Heart right ventricle (tissue), 16 donors: Measurements from ENCODE around the gene RAB36. TPM values are rescaled to one million over a fixed set of nuclear protein-coding genes. Genes with fewer than 3 reads are reported as not detected.

ENCODE experiments used
- ATAC-seq, 8 donors: fragments of 200-7000 bp; cut with Tn5 transposase; one replicate each; pipeline ENCODE4 v1.9.1; 2020; ENCODE audit warnings: mild to moderate bottlenecking in 8 of 8, moderate library complexity in 8 of 8, moderate number of reproducible peaks in 1 of 8
- DNase-seq, 2 donors: peaks; one replicate each; pipeline ENCODE4 v3.0.0-alpha.2; 2020
- H3K27ac ChIP-seq, 10 donors: fragments of 200-600 bp; sonication (generic) in 2 of 10; one replicate each; pipeline versions ENCODE4 v1.5.0 to v1.8.0; 2020 to 2022; ENCODE audit warnings: mild to moderate bottlenecking in 3 of 10
- H3K27me3 ChIP-seq, 7 donors: fragments of 200-600 bp; one replicate each; pipeline ENCODE4 v1.8.0; 2021 to 2022; ENCODE audit warnings: mild to moderate bottlenecking in 2 of 7
- H3K36me3 ChIP-seq, 9 donors: fragments of 200-600 bp; sonication (generic) in 1 of 9; one replicate each; pipeline versions ENCODE4 v1.5.0 to v1.8.0; 2020 to 2022; ENCODE audit warnings: mild to moderate bottlenecking in 2 of 9
- H3K4me1 ChIP-seq, 9 donors: fragments of 200-600 bp; sonication (generic) in 1 of 9; one replicate each; pipeline versions ENCODE4 v1.5.0 to v1.8.0; 2020 to 2022; ENCODE audit warnings: mild to moderate bottlenecking in 4 of 9
- H3K4me3 ChIP-seq, 10 donors: fragments of 200-600 bp; sonication (generic) in 2 of 10; one replicate each; pipeline versions ENCODE4 v1.5.0 to v1.8.0; 2020 to 2022; ENCODE audit warnings: mild to moderate bottlenecking in 7 of 10, moderate library complexity in 2 of 10
- H3K9me3 ChIP-seq, 11 donors: fragments of 200-600 bp in 10 of 11; sonication (generic) in 2 of 11; one replicate each; pipeline versions ENCODE4 v1.5.0 to v1.8.0; 2013 to 2022; ENCODE audit warnings: mild to moderate bottlenecking in 2 of 11, control low read depth in 1 of 11, moderate library complexity in 1 of 11
- WGBS, 2 donors: extraction: QIAGEN DNeasy Blood & Tissue Kit; methylation state at CpG; one replicate each; pipeline ENCODE4 v1.1.7; 2013; ENCODE audit warnings: inconsistent platforms in 1 of 2; 5-methylcytosine and 5-hydroxymethylcytosine counted together
- intact Hi-C, 10 donors: fragments of 100-400 bp; cut with DNase I; formaldehyde crosslinking; loops; one replicate each; pipeline versions ENCODE4 v1.11.1 to v1.14.2; 2022
- polyA plus RNA-seq, 2 donors: library from polyadenylated mRNA; stranded (reverse); fragments of 200-250 nt; gene quantifications; one replicate each; pipeline ENCODE4 v1.2.3, GENCODE V29; 2013
- total RNA-seq, 10 donors: library from RNA; stranded (reverse); fragmentation: NEBNext Ultra II Directional in 3 of 10; extraction: Animal tissue kit (Norgen Biotek cat#: 25700) in 3 of 10; gene quantifications; one replicate each; pipeline versions ENCODE4 v1.2.1 to v1.2.4, GENCODE V29; 2021 to 2023
- TF ChIP-seq, protein P1 (sequence below), 9 donors: fragments of 200-600 bp; sonication (generic) in 2 of 9; IDR thresholded peaks; one replicate each; pipeline versions ENCODE4 v1.5.0 to v1.8.0; 2021 to 2022; ENCODE audit warnings: antibody characterized with exemption in 9 of 9, mild to moderate bottlenecking in 5 of 9, moderate library complexity in 1 of 9
- donor health status: Arrhythmogenic right ventricular cardiomyopathy.
- donor health status: ischemic (EF 13 %, LVEDD 7.1; RV severe dilation, severe dysfunction).
- donor health status: healthy with polysubstance abuse.
- donor health status: DM: no; HTN: yes; CAD: no.
- donor health status: DM: no; HTN: no; CAD: no.
- donor health status: ischemic (EF 25% LVEDD 6.9; RV normal size, moderate dysfunction).
- donor health status: ischemic (EF 25% LVEDD 5.7; RV mildly dilated, moderate dysfunction).
- donor health status: healthy.
- donor health status: DM: yes; HTN: yes; CAD: no.
- donor health status: Ischemic cardiomyopathy.
- donor health status: ischemic (EF 35%, LVEDD 5.7; RV mildly dilated, moderate dysfunction).
- donor health status: nonischemic (EF 11% LVEDD 7.7; RV severe dilation, severe dysfunction).
- donor health status: DM: yes; HTN: yes; CAD: no.
- donor health status: PGD.
- donor health status: ischemic (EF 29% LVEDD 5.4; RV normal size, mild dysfunction).
- donor health status: nonischemic (EF 23%, LVEDD 6.1; RV moderate dilation, normal function).

RAB36 gene
- total and polyA plus RNA-seq, 12 donors = 0.15 to 1.00 (median 0.43) TPM

DNA sequence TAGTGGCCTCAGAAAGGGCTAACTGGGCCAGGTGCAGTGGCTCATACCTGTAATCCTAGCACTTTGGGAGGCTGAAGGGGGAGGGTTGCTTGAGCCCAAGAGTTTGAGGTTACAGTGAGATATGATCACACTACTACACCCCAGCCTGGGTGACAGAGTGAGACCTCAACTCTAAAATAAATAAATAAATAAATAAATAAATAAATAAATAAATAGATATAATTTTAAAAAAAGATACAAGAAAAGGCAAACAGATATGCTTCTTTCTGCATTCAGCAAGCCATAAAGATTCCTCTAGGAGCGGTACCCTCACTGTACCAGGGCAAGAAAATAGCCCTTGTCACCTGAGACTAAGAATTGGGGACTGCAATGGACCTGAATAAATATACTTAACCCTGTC is 2.2 kb upstream of the RAB36 start:
- H3K27me3 ChIP-seq = peaks cover 0 to 8% (median 0%) of the 10 kb centered on the region in 7 donors
- TF ChIP-seq, protein P1, sequence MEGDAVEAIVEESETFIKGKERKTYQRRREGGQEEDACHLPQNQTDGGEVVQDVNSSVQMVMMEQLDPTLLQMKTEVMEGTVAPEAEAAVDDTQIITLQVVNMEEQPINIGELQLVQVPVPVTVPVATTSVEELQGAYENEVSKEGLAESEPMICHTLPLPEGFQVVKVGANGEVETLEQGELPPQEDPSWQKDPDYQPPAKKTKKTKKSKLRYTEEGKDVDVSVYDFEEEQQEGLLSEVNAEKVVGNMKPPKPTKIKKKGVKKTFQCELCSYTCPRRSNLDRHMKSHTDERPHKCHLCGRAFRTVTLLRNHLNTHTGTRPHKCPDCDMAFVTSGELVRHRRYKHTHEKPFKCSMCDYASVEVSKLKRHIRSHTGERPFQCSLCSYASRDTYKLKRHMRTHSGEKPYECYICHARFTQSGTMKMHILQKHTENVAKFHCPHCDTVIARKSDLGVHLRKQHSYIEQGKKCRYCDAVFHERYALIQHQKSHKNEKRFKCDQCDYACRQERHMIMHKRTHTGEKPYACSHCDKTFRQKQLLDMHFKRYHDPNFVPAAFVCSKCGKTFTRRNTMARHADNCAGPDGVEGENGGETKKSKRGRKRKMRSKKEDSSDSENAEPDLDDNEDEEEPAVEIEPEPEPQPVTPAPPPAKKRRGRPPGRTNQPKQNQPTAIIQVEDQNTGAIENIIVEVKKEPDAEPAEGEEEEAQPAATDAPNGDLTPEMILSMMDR (IDR thresholded peaks at IDR 0.05) = no peak
- no peak overlapping the region for H3K27ac ChIP-seq
- intact Hi-C loops = no loop called here
- no peak for ATAC-seq
- WGBS, 2 donors = 98 to 100% methylated on average over 1 of the region's 1 CpG
- H3K36me3 ChIP-seq = no peaks in the 10 kb centered on the region
- peaks cover 0 to 45% (median 34%) of the 10 kb centered on the region in 9 donors for H3K4me1 ChIP-seq
- no peak for DNase-seq
- H3K9me3 ChIP-seq = no peaks in the 10 kb centered on the region
- H3K4me3 ChIP-seq = no peak overlapping the region

- no peak overlapping the region for H3K27ac ChIP-seq
- H3K36me3 ChIP-seq = no peaks in the 10 kb centered on the region
- no peaks in the 10 kb centered on the region for H3K9me3 ChIP-seq
- H3K27me3 ChIP-seq = peaks cover 0 to 8% (median 0%) of the 10 kb centered on the region in 7 donors
- H3K4me1 ChIP-seq = peaks cover 0 to 38% (median 31%) of the 10 kb centered on the region in 9 donors
- TF ChIP-seq, protein P1 (IDR thresholded peaks at IDR 0.05) = no peak
- no peak for ATAC-seq
- intact Hi-C loops = no loop called here
- peak overlapping the region in 2 of 10 donors; percentile 50 to 52 for H3K4me3 ChIP-seq
- WGBS, 2 donors = 94 to 96% methylated on average over 4 of the region's 4 CpGs
- no peak for DNase-seq
Measured at GRCh38 chr22:23144432-23144831, 845 bp upstream of the RAB36 start.

DNA sequence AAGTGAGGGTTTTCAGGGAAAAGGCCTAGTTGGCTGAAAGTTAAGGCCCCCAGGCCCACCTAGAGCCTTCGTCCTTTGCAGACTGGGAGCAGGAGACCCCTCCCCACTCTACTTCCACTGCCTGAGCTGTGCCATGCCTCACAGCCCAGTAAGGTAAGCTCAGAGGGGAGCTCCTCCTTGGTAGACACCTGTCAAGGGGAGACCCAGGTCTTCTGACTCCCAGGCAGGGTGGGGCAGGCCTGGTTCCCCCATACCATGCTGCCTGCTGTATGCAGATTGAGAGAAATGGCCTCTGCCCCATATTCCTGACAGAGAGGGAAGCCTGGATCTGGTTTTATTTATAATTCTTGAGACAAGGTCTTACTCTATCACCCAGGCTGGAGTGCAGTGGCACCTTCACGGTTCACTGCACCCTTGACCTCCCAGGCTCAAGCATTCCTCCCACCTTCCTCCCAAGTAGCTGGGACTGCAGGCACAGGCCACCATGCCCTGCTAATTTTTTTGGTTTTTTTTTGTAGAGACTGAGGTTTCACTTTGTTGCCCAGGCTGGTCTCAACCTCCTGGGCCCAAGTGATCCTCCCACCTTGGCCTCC is 697 bp downstream of the RAB36 start:
- H3K4me1 ChIP-seq = peaks cover 0 to 44% (median 31%) of the 10 kb centered on the region in 9 donors
- no peaks in the 10 kb centered on the region for H3K36me3 ChIP-seq
- no peaks in the 10 kb centered on the region for H3K9me3 ChIP-seq
- intact Hi-C loops = no loop called here
- peak in 1 of 8 donors; percentile 2 for ATAC-seq
- peak overlapping the region in 9 of 10 donors; percentile 36 to 74 (median 64) for H3K27ac ChIP-seq
- no peak for DNase-seq
- H3K27me3 ChIP-seq = peaks cover 0 to 8% (median 0%) of the 10 kb centered on the region in 7 donors
- TF ChIP-seq, protein P1 (IDR thresholded peaks at IDR 0.05) = no peak
- WGBS, 2 donors = 76% methylated on average over 2 of the region's 2 CpGs
- peak overlapping the region in 9 of 10 donors; percentile 21 to 58 (median 51) for H3K4me3 ChIP-seq

DNA sequence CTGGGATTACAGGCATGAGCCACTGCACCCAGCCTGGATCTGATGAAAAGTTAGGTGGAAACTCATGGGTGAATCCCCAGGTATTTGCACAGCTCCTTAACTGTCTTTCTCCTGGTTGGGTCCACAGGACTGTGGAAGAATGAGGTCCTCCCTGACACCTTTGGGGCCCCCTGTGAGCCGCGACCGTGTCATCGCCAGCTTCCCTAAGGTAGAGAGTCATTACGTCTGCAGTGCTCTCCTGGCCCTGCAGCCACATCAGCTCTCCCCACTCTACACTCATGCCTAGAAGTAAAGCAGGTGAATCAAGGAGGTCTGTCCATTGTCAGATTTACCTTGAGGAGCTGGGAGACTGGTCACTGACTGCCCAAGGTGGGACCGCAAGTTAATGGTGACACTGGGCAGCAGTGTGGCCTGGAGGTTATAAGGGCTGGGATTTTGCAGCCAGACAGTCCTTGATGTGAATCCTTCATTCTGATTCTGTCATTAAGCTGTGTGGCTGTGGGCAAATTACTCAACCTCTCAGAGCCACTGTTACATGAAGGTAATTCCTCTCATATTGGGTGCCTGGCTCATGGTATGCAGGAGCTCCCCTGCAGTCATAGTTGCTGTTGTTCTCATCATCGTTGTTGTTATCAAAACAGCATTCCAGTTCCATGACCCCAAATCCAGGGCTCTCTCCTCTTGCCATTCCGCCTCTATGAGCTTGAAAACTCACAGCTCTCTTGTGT is 1.4 kb downstream of the RAB36 start:
- H3K36me3 ChIP-seq = no peaks in the 10 kb centered on the region
- no peak overlapping the region for H3K4me3 ChIP-seq
- no peak overlapping the region for H3K27ac ChIP-seq
- no peak for ATAC-seq
- DNase-seq = no peak
- WGBS, 2 donors = 76 to 84% methylated on average over 8 of the region's 8 CpGs
- H3K9me3 ChIP-seq = no peaks in the 10 kb centered on the region
- intact Hi-C loops = no loop called here
- TF ChIP-seq, protein P1 (IDR thresholded peaks at IDR 0.05) = no peak
- H3K4me1 ChIP-seq = peaks cover 0 to 42% (median 28%) of the 10 kb centered on the region in 9 donors
- H3K27me3 ChIP-seq = peaks cover 0 to 8% (median 0%) of the 10 kb centered on the region in 7 donors
